Mesenchymal stem cell (in vitro differentiated cells and primary cell): ENCODE results near the gene CCDC63.

Experiments
- DNase-seq: peaks from one replicate; pipeline ENCODE4 v3.0.0-alpha.2; 2013
- H2AFZ ChIP-seq: one replicate; pipeline ENCODE4 v1.6.1; 2013; ENCODE audit warnings: low read depth, mild to moderate bottlenecking, control low read depth, inconsistent platforms, low read length, moderate library complexity
- H2AK5ac ChIP-seq: 2 replicates; pipeline ENCODE4 v1.6.1; 2013; ENCODE audit warnings: low read length, moderate library complexity, mild to moderate bottlenecking, inconsistent platforms; ENCODE audit not compliant: severe bottlenecking
- H2BK120ac ChIP-seq: one replicate; pipeline ENCODE4 v1.6.1; 2013; ENCODE audit warnings: low read depth, mild to moderate bottlenecking, inconsistent platforms, low read length, moderate library complexity
- H2BK12ac ChIP-seq, 2 experiments: one replicate each; pipeline ENCODE4 v1.6.1; 2013; ENCODE audit warnings: inconsistent platforms in 2 of 2, low read length in 2 of 2, mild to moderate bottlenecking in 2 of 2, moderate library complexity in 2 of 2, control low read depth in 1 of 2
- H2BK15ac ChIP-seq: one replicate; pipeline ENCODE4 v1.6.1; 2013; ENCODE audit warnings: mild to moderate bottlenecking, low read depth, inconsistent platforms; ENCODE audit not compliant: poor library complexity, severe bottlenecking
- H2BK5ac ChIP-seq: 2 replicates; pipeline ENCODE4 v1.6.1; 2013; ENCODE audit warnings: low read depth, mild to moderate bottlenecking, low read length, control low read depth, inconsistent platforms; ENCODE audit not compliant: poor library complexity, severe bottlenecking
- H3K14ac ChIP-seq, 2 experiments: one replicate each; pipeline ENCODE4 v1.6.1; 2013; ENCODE audit warnings: inconsistent platforms in 2 of 2, low read length in 2 of 2, control low read depth in 1 of 2, mild to moderate bottlenecking in 1 of 2, moderate library complexity in 1 of 2
- H3K18ac ChIP-seq, 2 experiments: one replicate each; pipeline ENCODE4 v1.6.1; 2013; ENCODE audit warnings: inconsistent platforms in 2 of 2, low read length in 2 of 2, control low read depth in 1 of 2, low read depth in 1 of 2, mild to moderate bottlenecking in 1 of 2
- H3K23ac ChIP-seq, 2 experiments: one replicate each; pipeline ENCODE4 v1.6.1; 2013; ENCODE audit warnings: inconsistent platforms in 2 of 2, low read length in 2 of 2, mild to moderate bottlenecking in 2 of 2, moderate library complexity in 2 of 2, control low read depth in 1 of 2
- H3K27ac ChIP-seq: 2 replicates; pipeline ENCODE4 v1.5.1; 2013; ENCODE audit warnings: mild to moderate bottlenecking, moderate library complexity, low read length, control low read depth, inconsistent platforms; ENCODE audit not compliant: poor library complexity, severe bottlenecking
- H3K27me3 ChIP-seq, 2 experiments: 2 replicates each; pipeline versions ENCODE4 v1.6.1 to v1.7.0; 2013; ENCODE audit warnings: low read length in 2 of 2, mild to moderate bottlenecking in 2 of 2, moderate library complexity in 2 of 2, control low read depth in 1 of 2, inconsistent platforms in 1 of 2; ENCODE audit not compliant: control insufficient read depth in 1 of 2, insufficient read depth in 1 of 2
- H3K36me3 ChIP-seq, 2 experiments: 2 replicates each; pipeline versions ENCODE4 v1.6.1 to v1.7.0; 2013; ENCODE audit warnings: low read length in 2 of 2, control low read depth in 1 of 2, inconsistent platforms in 1 of 2, low read depth in 1 of 2, mild to moderate bottlenecking in 1 of 2; ENCODE audit not compliant: insufficient read depth in 2 of 2, control insufficient read depth in 1 of 2
- H3K4ac ChIP-seq, 2 experiments: one replicate each; pipeline ENCODE4 v1.6.1; 2013; ENCODE audit warnings: inconsistent platforms in 2 of 2, low read length in 2 of 2, mild to moderate bottlenecking in 2 of 2, moderate library complexity in 2 of 2, control low read depth in 1 of 2, low read depth in 1 of 2
- H3K4me1 ChIP-seq: 2 replicates; pipeline ENCODE4 v1.6.1; 2013; ENCODE audit warnings: low read depth, low read length, control low read depth; ENCODE audit not compliant: control insufficient read depth, insufficient read depth
- H3K4me2 ChIP-seq: 2 replicates; pipeline ENCODE4 v1.6.1; 2013; ENCODE audit warnings: low read length, mild to moderate bottlenecking, inconsistent platforms; ENCODE audit not compliant: poor library complexity, severe bottlenecking
- H3K4me3 ChIP-seq, 2 experiments: 2 replicates each; pipeline versions ENCODE4 v1.5.1 to v1.7.0; 2013; ENCODE audit warnings: low read length in 2 of 2, mild to moderate bottlenecking in 2 of 2, control low read depth in 1 of 2, low read depth in 1 of 2; ENCODE audit not compliant: insufficient read depth in 1 of 2
- H3K79me1 ChIP-seq: replicated peaks from 2 replicates; pipeline ENCODE4 v1.6.1; 2013; ENCODE audit warnings: mild to moderate bottlenecking, control low read depth, low read length, inconsistent platforms; ENCODE audit not compliant: poor library complexity, severe bottlenecking
- H3K9ac ChIP-seq: 2 replicates; pipeline ENCODE4 v1.7.0; 2013; ENCODE audit warnings: mild to moderate bottlenecking, low read length, moderate library complexity
- H3K9me3 ChIP-seq: 2 replicates; pipeline ENCODE4 v1.7.0; 2013; ENCODE audit warnings: mild to moderate bottlenecking, low read length; ENCODE audit not compliant: control insufficient read depth
- H4K8ac ChIP-seq: one replicate; pipeline ENCODE4 v1.6.1; 2013; ENCODE audit warnings: inconsistent platforms, mild to moderate bottlenecking, low read length, moderate library complexity
- H4K91ac ChIP-seq: one replicate; pipeline ENCODE4 v1.6.1; 2013; ENCODE audit warnings: mild to moderate bottlenecking, low read length, inconsistent platforms
- WGBS: methylation state at CpG from one replicate; pipeline ENCODE4 v1.1.7; 2013; ENCODE audit warnings: mixed read lengths; 5-methylcytosine and 5-hydroxymethylcytosine counted together

Gene CCDC63

GRCh38 chr12:110836291-110836690 is 10.5 kb upstream of the CCDC63 start:
- Histone ChIP-seq H3K18ac (no peak overlapping the region), H3K23ac (no peak overlapping the region), H3K36me3 (no peaks in the 10 kb centered on the region), H2BK15ac (no peak overlapping the region), H3K4ac (no peak overlapping the region), H3K27ac (no peak overlapping the region), H2BK5ac (no peak overlapping the region), H4K8ac (no peak overlapping the region), H3K9me3 (no peaks in the 10 kb centered on the region), H4K91ac (no peak overlapping the region), H2AFZ (no peak overlapping the region), H2BK120ac (no peak overlapping the region), H3K4me3 (no peak overlapping the region), H2AK5ac (no peak overlapping the region), H3K14ac (no peak overlapping the region), H3K4me1 (no peaks in the 10 kb centered on the region), H3K9ac (no peak overlapping the region), H3K4me2 (no peak overlapping the region), H2BK12ac (no peak overlapping the region), H3K27me3 (peaks cover 7 to 20% of the 10 kb centered on the region in 2 experiments), H3K79me1 (no peaks in the 10 kb centered on the region)
- 92% methylated on average over 3 of the region's 4 CpGs for WGBS
- DNase-seq: no peak

DNA sequence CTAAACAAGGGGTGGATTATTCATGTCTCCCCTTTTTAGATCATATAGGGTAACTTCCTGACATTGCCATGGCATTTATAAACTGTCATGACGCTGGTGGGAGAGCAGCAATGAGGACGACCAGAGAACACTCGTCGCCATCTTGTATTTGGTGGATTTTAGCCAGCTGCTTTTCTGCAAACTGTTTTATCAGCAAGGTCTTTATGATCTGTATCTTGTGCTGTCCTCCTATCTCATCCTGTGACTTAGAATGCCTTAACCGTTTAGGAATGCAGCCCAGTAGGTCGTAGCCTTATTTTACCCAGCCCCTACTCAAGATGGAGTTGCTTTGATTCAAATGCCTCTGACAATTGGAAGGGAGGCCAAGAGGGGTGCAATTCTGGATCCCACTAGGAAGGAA is 5.8 kb upstream of the CCDC63 start:
- Histone ChIP-seq H3K4ac (no peak overlapping the region), H2BK15ac (no peak overlapping the region), H3K14ac (no peak overlapping the region), H2BK5ac (no peak overlapping the region), H2BK12ac (no peak overlapping the region), H3K23ac (no peak overlapping the region), H2BK120ac (no peak overlapping the region), H3K79me1 (no peaks in the 10 kb centered on the region), H3K27ac (no peak overlapping the region), H3K9me3 (no peaks in the 10 kb centered on the region), H3K18ac (no peak overlapping the region), H4K8ac (no peak overlapping the region), H2AFZ (no peak overlapping the region), H3K4me2 (no peak overlapping the region), H3K27me3 (peaks cover 21 to 36% of the 10 kb centered on the region in 2 experiments), H2AK5ac (no peak overlapping the region), H4K91ac (no peak overlapping the region), H3K4me3 (no peak overlapping the region), H3K9ac (no peak overlapping the region), H3K4me1 (no peaks in the 10 kb centered on the region), H3K36me3 (no peaks in the 10 kb centered on the region)
- 83% methylated on average over 6 of the region's 6 CpGs for WGBS
- no peak for DNase-seq

DNA sequence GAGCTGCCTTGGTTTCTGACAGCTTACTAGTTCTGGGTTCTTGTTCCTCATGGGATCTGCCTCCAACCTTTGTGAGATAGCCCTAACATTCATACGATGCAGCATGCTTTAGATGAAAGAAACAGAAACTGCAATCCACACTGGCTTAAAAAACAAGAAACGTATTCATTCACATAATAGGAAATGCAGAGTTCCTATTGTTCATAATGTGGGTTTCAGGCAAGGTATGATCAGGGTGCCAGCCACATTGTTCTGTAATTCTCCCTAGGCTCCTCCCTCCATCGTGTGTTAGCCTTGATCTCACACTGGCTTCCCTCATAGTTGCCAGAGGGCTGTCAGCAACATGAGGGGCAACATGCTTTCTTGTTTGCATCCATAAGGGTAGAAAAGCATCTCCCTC is 2.7 kb upstream of the CCDC63 start:
- H3K23ac ChIP-seq: no peak overlapping the region
- no peaks in the 10 kb centered on the region for H3K9me3 ChIP-seq
- no peak overlapping the region for H3K9ac ChIP-seq
- no peak overlapping the region for H2BK5ac ChIP-seq
- H4K91ac ChIP-seq: no peak overlapping the region
- no peak overlapping the region for H2BK15ac ChIP-seq
- H3K14ac ChIP-seq: no peak overlapping the region
- H3K4me2 ChIP-seq: no peak overlapping the region
- no peak overlapping the region for H2BK12ac ChIP-seq
- no peak overlapping the region for H3K4me3 ChIP-seq
- H3K4me1 ChIP-seq: peaks cover 6% of the 10 kb centered on the region
- no peak overlapping the region for H3K18ac ChIP-seq
- H3K79me1 ChIP-seq: no peaks in the 10 kb centered on the region
- H2AK5ac ChIP-seq: no peak overlapping the region
- no peak overlapping the region for H2BK120ac ChIP-seq
- WGBS: 70% methylated on average over 3 of the region's 3 CpGs
- peaks cover 48 to 52% of the 10 kb centered on the region in 2 experiments for H3K27me3 ChIP-seq
- H3K27ac ChIP-seq: no peak overlapping the region
- no peak overlapping the region for H3K4ac ChIP-seq
- H2AFZ ChIP-seq: no peak overlapping the region
- DNase-seq: no peak
- H3K36me3 ChIP-seq: no peaks in the 10 kb centered on the region
- no peak overlapping the region for H4K8ac ChIP-seq

GRCh38 chr12:110844551-110845338 is 2.0 kb upstream of the CCDC63 start:
- H2BK15ac ChIP-seq: no peak overlapping the region
- H4K8ac ChIP-seq: no peak overlapping the region
- H2BK120ac ChIP-seq: no peak overlapping the region
- H3K14ac ChIP-seq: no peak overlapping the region
- no peak overlapping the region for H3K23ac ChIP-seq
- no peak overlapping the region for H4K91ac ChIP-seq
- no peak overlapping the region for H3K9ac ChIP-seq
- peaks cover 48 to 53% of the 10 kb centered on the region in 2 experiments for H3K27me3 ChIP-seq
- peaks cover 6% of the 10 kb centered on the region for H3K4me1 ChIP-seq
- peak overlapping the region in 1 of 2 experiments; percentile 21 for H3K4me3 ChIP-seq
- no peak overlapping the region for H2BK12ac ChIP-seq
- no peaks in the 10 kb centered on the region for H3K36me3 ChIP-seq
- WGBS: 69% methylated on average over 15 of the region's 15 CpGs
- DNase-seq: peak; percentile 32
- H2AFZ ChIP-seq: no peak overlapping the region
- H3K4ac ChIP-seq: no peak overlapping the region
- H3K4me2 ChIP-seq: no peak overlapping the region
- no peak overlapping the region for H2BK5ac ChIP-seq
- H3K9me3 ChIP-seq: no peaks in the 10 kb centered on the region
- no peak overlapping the region for H3K27ac ChIP-seq
- H3K18ac ChIP-seq: no peak overlapping the region
- H3K79me1 ChIP-seq: no peaks in the 10 kb centered on the region
- no peak overlapping the region for H2AK5ac ChIP-seq
